Left renal cortex interstitium (tissue), 4 donors: ENCODE measurements around the gene WRNIP1. TPM values are rescaled to one million over a fixed set of nuclear protein-coding genes. Genes with fewer than 3 reads are reported as not detected.
"Not testable (repeated sequence)": the region's sequence is repeated elsewhere in the genome, so short reads cannot be mapped to it uniquely, and the experiment has no call there.

Experiments used
- DNase-seq, 4 donors: peaks; one replicate each; pipeline ENCODE4 v3.0.0-alpha.2; 2013; ENCODE audit warnings: low read depth in 4 of 4, low spot score in 2 of 4, missing footprints in 1 of 4
- polyA plus RNA-seq, 4 donors: library from polyadenylated mRNA; unstranded; fragments of 120-200 nt; gene quantifications; one replicate each; pipeline ENCODE4 v1.2.1, GENCODE V29; 2013; ENCODE audit not compliant: insufficient read length in 4 of 4

WRNIP1 gene
- polyA plus RNA-seq, 4 donors: 52.3 to 59.5 (median 58.7) TPM

DNA sequence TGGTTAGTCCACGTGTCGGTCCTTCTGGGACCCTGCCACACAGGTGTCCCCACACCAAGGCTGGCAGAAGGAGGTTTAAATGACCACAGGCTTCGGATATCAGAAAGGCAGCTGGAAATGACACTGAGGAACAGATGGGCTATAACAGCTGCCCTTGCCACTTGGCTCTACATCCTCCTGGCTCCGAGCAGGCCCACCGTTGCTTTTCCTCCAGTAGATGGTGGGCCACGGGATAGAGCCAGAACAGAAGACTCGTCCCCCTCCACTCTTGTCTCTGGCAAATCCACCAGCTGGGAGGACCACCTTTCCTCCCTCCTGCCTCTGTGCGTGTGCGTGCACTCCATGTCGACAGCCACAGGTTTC lies 17.6 kb downstream of the WRNIP1 start:
- no peak for DNase-seq

DNA sequence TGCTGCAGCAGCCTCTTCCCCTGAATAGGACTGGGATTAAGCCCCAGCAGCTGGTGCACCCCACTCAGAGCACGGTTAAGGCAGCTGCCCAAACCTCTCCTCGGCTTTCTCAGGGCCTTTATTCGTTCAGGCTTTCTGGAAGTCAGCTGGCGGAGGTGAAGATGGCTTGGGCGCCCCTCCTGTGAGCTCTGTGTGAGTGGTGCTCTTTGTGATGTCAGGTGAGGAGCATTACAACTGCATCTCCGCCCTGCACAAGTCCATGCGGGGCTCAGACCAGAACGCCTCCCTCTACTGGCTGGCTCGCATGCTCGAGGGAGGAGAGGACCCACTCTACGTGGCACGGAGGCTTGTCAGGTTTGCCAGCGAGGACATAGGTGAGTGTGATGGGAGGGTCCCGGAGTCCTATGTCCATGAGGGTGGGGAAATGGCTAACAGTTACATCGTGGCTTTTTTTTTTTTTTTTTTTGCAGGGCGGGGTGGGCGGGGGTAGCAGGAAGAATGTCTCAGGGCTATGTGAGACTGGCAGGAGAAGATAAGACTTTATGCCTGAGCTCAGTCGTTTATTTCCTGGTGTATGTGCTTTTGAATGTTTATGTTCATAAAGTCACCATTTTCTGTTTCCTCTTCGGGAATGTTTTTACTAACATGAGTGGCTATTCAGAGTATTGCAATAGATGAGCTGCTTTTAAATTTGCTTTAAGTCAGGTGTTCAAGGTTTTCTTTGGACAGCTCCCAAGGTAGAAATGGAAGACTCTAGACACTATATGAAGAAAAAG lies 18.2 kb downstream of the WRNIP1 start:
- DNase-seq: no peak

DNA sequence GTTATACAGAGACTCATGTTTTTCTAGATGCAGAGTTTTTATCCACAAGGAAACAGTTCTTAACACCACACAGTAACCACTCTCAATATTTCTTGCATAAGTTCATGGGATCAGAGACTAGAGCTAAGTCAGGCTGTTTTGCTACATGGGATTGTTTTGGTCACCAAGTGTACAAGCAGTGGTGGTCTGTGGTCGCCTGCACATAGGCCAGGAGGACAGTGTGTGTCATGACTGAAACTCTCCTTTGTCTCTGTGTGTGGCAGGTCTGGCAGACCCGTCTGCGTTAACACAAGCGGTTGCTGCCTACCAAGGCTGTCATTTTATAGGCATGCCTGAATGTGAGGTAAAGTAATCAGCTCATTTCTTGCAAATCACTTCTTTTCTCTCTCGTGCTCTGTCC lies 18.9 kb downstream of the WRNIP1 start:
- no peak for DNase-seq

DNA sequence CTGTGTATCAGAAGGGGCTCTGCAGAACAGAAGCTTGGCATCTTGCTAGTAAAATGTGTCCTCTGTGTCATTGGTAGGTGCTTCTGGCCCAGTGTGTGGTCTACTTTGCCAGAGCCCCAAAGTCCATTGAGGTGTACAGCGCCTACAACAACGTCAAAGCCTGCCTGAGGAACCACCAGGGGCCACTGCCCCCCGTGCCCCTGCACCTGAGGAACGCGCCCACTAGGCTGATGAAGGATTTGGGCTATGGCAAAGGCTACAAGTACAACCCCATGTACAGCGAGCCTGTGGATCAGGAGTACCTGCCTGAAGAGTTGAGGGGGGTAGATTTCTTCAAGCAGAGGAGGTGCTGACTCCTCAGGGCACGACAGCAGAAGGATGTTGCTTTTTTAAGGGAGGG lies 19.7 kb downstream of the WRNIP1 start:
- DNase-seq: no peak

- DNase-seq: no peak
Observed at GRCh38 chr6:2786269-2786668, 21.1 kb downstream of the WRNIP1 start.

DNA sequence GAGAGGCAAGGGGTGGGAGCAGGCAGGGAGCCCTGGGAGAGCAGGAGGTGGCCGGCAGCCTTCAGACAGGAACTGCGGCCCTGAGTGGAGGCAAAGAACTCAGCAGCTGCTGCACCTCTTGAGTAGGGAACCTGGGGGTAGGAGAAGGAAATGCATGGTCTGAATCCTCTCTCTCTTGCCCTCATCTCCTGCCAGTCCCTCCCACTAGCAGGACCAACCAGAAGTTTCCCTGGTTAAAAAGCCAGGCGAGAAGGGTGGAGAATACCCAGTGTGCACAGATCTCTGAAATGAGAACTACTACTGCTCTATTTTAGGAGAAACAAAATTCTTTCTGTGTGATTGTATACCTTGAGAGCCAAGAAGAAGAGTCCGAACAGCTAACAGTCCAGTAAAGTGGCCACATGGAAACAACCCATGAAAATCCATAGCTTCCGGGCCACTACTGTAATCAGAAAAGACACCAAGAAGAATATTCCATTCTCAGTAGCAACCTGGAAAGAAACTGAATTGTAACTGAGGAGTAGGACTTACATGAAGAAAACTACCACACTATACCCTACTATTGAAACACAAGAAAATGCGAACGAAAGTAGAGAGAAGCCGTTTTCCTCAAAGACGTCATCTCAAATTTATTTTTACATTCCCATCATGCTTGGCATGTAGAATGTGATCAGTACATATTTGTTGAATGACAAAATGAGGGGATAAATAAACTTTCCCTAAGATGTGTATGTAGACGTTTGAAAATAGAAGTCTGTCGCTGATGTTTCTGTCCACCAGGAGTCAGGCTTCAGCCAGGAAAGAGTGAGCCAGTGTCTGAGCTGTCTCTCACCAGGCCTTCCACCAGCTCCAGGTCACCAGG lies 25.6 kb downstream of the WRNIP1 start:
- DNase-seq: peak in 2 of 4 donors; percentile 48 to 59

GRCh38 chr6:2791450-2791974 lies 26.3 kb downstream of the WRNIP1 start:
- DNase-seq: no peak

- no peak for DNase-seq
Observed at GRCh38 chr6:2792330-2793110, 27.3 kb downstream of the WRNIP1 start.

GRCh38 chr6:2793534-2794151 lies 28.4 kb downstream of the WRNIP1 start:
- no peak for DNase-seq

DNA sequence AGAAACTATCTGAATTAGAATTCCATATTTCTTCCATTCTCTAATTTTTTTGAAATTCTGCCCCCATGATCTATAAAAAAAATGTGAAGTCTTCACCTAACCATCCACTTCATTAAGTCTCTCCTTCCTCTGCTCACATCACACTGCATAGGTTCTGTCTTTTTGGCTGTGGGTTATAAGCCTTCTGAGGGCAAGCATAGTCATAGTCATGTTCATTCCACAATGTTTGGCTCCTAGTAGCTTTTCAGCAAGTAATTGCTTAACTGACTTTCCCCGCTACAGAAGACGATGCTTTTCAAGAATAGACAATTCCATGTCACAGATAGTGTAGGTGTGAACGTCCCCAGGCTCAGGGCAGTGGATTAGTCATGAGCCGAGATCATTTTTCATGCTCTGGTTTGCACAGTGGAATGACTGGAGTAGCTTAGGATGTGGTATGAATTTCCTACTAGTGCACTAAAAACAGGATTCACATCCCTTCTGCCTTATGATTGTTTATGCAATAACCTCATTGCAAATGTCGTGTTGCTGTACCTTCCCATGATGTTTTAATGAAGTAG lies 29.1 kb downstream of the WRNIP1 start:
- no peak for DNase-seq

DNA sequence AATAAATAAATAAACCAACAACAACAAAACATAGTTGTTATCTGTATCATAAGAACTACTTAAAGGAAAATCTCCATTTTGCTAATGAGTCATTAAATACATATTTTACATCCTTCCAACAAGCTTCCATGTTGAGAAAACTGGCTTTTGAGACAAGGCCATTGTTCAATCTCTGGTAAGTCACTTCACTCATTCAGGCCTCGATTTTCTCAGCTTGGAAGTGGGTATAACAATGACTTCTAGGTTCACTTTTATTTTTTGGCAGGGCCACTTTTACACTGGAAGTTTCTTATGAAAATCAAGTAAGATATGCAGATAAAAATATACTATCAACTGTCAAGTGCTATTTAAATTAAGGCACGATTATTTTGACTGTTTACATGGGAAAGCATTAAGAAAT lies 30.0 kb downstream of the WRNIP1 start:
- DNase-seq: no peak

DNA sequence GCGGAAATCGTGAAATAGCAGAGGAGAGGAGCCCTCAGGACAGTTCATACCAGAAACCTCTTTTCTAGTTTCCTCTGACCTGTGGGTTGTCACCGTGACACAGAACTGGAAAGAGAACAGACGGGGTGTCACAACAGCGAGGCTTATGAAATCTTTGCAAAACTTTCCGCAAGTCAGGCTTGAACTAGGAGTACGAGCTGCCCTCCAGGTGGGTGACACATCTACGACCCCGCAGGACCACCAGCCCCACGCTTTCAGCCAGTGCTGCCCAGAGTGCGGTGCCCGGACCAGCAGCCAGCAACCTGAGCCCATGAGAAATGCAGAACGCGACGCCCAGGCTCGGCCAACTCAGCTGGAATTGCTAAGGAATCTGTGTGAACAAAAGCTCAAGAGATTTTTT lies 30.8 kb downstream of the WRNIP1 start:
- DNase-seq: no peak

- DNase-seq: no peak
Observed at GRCh38 chr6:2796861-2797260, 31.7 kb downstream of the WRNIP1 start.

GRCh38 chr6:2797564-2798031 lies 32.4 kb downstream of the WRNIP1 start:
- DNase-seq: no peak

DNA sequence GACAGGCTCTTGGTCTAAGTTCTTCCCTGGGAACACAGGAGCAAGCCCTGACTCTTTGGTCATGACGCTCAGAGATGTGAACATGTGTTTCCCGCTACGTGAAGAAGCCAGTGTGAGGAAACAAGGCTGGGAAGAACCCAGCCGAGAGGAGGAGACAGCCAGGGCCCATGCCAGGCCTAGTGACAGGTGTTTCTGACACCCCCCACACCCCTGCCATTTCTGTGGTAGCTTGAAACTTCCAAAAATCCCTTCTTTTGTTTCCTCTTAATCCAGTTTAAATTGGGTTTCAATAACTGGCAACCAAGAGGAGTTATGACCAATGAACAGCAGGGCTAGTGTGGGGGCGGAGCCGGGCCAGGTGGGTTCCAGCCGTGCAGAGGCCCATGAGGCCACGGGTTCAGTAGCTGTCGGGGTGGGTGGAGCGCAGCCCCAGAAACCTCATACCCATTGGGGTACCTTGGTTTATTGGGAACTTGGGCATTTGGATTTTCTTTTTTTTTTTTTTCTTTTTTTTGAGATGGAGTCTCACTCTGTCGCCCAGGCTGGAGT lies 33.5 kb downstream of the WRNIP1 start:
- DNase-seq: no peak

DNA sequence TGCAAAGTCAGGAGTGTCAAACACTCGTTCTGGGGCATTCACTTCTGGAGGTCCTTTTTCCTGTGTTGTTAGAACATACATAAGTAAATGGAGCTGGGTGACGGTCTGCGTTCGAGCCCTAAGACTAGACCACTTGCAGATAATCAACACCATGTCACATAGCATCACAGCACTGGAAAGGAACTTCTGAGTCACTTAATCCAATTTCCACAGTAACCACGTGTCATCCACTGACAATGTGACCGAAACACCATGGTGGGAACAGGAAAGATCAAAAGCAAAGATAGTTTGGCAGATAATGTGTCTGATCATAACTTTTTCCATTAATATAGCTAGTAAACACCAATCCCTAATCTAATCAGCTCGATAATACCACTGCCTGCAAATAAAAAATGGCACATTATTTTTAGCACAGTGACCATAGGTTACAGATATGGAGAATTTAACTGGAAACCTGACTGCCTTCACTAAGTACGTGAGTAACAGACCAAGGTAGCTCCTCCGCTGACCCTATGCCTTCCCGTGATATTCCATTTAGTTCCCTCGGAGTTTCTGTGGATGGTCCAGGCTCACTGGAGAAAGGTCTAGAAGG lies 34.8 kb downstream of the WRNIP1 start:
- DNase-seq: no peak

DNA sequence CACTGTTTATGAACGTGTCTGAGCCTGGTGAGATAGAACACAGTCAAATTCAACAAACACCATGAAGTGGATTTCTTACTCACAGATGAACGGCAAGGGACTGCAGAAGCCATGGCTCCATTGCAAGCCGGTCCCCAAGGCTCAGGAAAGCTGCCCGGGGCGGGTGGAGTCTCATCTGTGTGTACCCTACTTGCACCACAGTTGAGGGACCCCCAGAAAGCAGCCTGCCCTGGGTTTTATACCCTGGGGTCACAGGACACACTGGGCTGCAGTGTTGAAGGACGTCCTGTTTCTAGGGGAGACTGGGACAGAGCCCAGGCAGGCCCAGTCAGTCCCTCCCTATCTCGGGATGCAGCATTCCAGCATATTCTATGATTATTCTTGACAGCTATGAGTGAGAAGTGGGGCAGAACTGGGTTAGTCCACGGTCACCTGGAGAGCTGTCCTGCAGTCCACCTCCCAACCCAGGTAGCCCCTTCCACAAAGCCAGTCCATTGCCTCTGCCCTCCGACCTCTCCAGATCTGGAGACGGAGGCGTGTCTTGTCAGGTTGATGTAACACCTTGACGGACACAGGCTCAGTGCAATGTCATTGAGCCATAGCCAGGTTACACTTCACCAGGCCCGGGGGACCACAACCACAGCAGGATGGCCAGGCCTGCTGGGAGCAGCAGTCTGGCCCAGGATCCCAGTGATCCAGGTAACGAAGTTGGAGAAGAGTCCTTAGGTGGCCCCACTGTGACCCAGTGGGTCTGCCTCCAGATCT lies 35.5 kb downstream of the WRNIP1 start:
- DNase-seq: no peak

GRCh38 chr6:2801687-2802086 lies 36.5 kb downstream of the WRNIP1 start:
- DNase-seq: not testable (repeated sequence)
